Stimulated activated CD4-positive, alpha-beta T cell treated with anti-CD3 and anti-CD28 coated beads, Interleukin-15, amount 100 ng/mL, for 1 hour (primary cell): ENCODE results near the gene LRRC2.

ENCODE experiments used
- DNase-seq, 2 donors: peaks; one replicate each; pipeline ENCODE4 v3.0.0-alpha.2; 2020; ENCODE audit warnings: low read depth in 1 of 2, low spot score in 1 of 2

Gene LRRC2

GRCh38 chr3:46482632-46483350 is 83.3 kb downstream of the LRRC2 start:
- DNase-seq = no peak

DNA sequence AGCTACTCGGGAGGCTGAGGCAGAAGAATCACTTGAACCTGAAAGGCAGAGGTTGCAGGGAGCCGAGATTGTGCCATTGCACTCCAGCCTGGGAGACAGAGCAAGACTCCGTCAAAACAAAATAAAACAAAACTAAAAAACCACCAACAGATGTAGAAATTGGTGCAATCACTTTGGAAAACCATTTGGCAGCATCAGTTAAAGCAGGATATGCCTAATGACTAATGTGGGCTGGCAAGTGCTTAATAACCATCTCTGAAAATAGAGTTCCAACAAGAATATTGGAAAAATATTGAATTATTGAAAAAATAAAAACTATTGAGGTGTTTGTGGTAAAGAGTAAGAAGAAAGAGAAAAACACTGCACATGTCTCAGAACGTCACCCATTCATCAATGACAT is 84.5 kb downstream of the LRRC2 start:
- no peak for DNase-seq

DNA sequence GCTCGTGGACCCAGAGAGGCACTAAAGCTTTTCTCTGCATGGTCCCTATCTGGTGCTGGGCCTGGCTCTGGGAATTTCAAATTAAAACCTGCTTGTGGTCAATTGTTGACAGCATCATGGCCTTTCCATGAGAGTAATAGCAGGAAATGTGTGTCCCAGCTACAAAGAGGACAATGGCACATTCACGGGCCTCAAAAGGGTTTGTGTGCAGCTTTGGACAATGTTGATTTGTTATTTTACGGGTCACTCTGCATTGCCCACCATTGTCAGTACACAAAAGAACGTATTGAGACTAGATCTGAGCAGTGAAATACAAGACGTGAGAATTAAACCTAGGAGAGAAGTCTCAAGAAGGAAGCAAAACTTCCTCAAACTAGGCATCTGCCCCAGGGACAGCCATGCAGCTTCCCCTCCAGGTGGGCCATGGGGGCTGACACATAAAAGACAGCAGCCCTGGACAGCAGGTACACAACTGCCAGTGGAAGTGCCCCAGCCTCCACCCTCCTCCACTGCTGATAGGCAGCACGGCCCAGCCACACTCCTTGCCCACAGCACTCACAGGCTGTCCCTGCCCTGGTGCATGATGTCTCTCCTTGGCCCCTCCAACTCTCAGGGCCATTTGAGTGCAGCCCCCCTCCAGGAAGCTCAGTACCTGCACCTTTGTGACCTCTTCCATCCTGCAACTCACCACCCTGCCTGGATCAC is 85.5 kb downstream of the LRRC2 start:
- no peak for DNase-seq

- no peak for DNase-seq
Observed at GRCh38 chr3:46479696-46480095, 86.4 kb downstream of the LRRC2 start.

- DNase-seq = no peak
Observed at GRCh38 chr3:46479021-46479420, 87.1 kb downstream of the LRRC2 start.

DNA sequence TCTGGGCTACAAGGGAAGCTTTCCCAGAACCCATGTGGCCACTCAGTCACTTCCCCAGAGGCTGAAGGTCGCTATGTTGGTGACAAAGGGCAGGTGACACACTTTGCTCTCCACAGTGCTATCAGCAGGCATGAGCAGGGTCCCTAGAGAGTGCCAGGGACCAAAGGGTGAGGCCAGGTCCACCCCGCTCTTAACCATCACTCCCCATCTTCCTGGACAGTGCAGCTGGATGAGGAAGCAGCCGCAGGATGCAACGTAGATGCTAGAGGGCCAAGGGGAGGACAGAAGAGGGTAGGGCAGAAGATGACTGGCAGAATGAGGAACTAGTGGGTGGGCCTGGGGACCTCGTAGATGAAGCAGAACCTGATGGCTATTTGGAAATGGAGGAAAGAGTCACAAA is 87.8 kb downstream of the LRRC2 start:
- DNase-seq = no peak

DNA sequence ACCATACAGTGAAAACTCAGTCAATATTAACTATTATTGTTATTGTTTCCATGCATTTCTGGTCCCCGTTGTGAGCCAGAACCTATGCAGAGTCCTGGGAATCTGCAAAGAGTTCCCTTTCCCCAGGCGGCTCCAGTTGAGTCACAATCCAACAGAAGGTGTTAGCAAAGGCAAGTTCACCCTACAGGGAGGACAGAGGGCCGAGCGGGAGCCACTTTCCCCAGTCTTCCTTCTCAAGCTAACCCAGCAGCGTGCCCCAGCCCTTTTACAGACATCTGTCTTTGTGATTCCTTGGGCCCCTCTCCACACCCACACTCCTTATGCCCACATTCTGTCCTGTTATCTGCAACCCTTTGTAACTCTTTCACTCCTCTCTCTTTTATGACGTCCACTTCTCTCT is 88.3 kb downstream of the LRRC2 start:
- no peak for DNase-seq

- no peak for DNase-seq
Observed at GRCh38 chr3:46477145-46477544, 89.0 kb downstream of the LRRC2 start.

DNA sequence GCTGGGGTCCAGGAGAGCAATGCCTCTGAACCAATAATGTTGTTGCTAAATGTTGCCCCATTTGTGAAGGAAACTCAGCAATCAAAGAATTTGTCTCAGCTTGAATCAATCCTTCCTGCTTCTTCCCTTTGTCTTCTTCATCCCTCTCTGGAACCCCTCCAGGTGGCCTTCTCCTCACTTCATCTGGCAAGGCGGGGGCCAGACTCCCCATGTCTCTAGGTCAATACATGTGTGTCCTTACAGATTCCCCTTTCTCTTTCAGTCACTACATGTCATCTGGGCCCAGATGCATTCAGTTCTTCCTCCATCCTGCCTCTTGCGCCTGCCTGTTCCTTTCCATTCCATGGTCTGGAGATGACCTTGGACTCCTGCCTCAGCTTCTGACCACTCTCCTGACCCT is 93.4 kb downstream of the LRRC2 start:
- DNase-seq = no peak

- no peak for DNase-seq
Observed at GRCh38 chr3:46471371-46471914, 94.7 kb downstream of the LRRC2 start.

- no peak for DNase-seq
Observed at GRCh38 chr3:46470831-46471230, 95.3 kb downstream of the LRRC2 start.

- no peak for DNase-seq
Observed at GRCh38 chr3:46469680-46470357, 96.3 kb downstream of the LRRC2 start.

DNA sequence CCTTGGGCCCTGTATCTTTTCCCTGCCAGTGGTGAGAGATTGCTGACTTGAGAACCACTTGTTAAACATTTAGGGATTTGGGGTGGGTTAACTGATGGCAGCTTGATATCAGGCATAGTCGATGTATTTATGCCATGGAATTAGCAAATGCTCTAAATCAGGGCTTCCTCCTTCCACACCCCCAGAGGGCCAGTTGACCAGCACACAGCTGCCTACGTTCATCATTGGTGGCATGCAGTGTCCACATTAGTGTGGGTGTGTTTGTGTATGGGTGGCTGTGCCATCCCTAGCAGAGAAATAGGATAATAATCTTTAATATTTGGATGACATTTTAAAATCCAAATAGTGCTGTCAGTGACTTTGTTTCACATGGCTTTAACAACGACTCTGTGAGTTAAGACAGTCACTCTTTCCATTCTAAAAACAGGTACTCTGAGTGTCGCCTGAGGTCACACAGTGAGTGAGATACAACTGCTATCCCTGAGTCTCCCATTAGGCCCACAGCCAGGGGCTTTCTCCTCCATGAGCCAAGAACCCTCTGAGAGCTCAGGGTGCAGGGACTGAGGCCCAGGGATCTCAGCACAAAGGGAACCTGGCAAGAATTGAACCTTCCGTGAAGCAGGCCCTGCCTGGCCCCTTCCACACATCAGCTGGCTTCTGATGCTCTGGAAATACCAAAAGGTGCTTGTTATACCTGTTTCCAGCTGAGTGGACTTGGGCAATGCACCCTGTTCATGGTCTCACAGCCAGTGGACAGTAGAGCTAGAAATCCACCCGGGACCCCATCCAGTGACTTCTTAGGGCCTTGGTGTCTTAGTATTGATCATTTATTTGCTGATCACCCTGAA is 97.1 kb downstream of the LRRC2 start:
- no peak for DNase-seq

DNA sequence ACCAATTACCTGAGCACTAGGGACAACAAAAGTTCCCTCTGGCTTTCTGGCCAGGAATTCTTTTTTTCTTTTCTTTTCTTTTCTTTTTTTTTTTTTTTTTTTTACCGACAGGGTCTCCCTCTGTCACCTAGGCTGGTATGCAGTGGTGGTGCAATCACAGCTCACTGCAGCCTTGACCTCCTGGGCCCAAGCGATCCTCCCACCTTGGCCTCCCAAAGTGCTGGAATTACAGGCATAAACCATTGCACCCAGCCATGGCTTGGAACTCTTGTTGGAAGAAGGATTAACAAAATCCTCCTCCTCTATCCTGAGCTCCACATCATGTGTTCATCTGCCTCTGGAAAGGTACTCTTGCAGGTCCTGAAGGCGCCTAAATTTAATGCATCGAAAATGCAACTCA is 98.5 kb downstream of the LRRC2 start:
- DNase-seq = no peak

GRCh38 chr3:46466871-46467403 is 99.2 kb downstream of the LRRC2 start:
- no peak for DNase-seq

DNA sequence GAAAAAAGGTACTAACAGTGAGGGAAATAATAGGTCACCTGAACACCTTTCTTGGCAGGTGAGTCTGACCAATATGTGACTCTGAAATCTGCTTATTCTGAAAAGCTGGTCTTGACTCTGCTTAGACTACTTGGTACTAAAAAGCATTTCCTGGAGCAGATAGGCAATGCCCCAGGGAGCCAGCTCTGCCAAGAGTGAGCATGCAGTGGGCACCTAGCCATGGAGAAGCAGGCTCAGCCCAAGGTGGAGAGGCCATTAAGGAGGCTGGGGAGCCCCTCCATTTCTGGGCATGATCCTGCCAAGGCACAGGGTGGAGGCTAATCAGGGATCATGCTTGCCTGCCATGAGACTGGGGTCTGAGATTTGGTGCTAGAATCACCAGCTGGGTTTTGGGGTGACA is 99.8 kb downstream of the LRRC2 start:
- no peak for DNase-seq
